Liver (tissue), 3 donors: Measurements from ENCODE around the gene EPS8.

Experiments
- RAD21 ChIP-seq, 2 donors: IDR thresholded peaks; 2 replicates each; pipeline ENCODE4 v1.6.1; 2016; ENCODE audit warnings: antibody characterized with exemption in 2 of 2, mild to moderate bottlenecking in 2 of 2
- TAF1 ChIP-seq: conservative IDR thresholded peaks from 2 replicates; pipeline ENCODE4 v1.6.1; 2016; ENCODE audit warnings: antibody characterized with exemption, mild to moderate bottlenecking
- YY1 ChIP-seq: IDR thresholded peaks from 2 replicates; pipeline ENCODE4 v1.6.1; 2016; ENCODE audit warnings: antibody characterized with exemption, mild to moderate bottlenecking
- TF ChIP-seq, protein P1 (sequence below): fragments of 150-350 bp; IDR thresholded peaks from 2 replicates; pipeline ENCODE4 v1.5.1; 2017; ENCODE audit warnings: improper control_type of control experiment, low read depth, low read length; ENCODE audit not compliant: missing input control
- TF ChIP-seq, protein P2 (sequence below): IDR thresholded peaks from 2 replicates; pipeline ENCODE4 v1.6.1; 2016; ENCODE audit warnings: antibody characterized with exemption
- donor health status: healthy.
- donor health status: healthy.

GRCh38 chr12:15794836-15795235, 5.6 kb upstream of the EPS8 start:
- TF ChIP-seq, protein P1, sequence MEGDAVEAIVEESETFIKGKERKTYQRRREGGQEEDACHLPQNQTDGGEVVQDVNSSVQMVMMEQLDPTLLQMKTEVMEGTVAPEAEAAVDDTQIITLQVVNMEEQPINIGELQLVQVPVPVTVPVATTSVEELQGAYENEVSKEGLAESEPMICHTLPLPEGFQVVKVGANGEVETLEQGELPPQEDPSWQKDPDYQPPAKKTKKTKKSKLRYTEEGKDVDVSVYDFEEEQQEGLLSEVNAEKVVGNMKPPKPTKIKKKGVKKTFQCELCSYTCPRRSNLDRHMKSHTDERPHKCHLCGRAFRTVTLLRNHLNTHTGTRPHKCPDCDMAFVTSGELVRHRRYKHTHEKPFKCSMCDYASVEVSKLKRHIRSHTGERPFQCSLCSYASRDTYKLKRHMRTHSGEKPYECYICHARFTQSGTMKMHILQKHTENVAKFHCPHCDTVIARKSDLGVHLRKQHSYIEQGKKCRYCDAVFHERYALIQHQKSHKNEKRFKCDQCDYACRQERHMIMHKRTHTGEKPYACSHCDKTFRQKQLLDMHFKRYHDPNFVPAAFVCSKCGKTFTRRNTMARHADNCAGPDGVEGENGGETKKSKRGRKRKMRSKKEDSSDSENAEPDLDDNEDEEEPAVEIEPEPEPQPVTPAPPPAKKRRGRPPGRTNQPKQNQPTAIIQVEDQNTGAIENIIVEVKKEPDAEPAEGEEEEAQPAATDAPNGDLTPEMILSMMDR, result no peak
- TF ChIP-seq, protein P2, sequence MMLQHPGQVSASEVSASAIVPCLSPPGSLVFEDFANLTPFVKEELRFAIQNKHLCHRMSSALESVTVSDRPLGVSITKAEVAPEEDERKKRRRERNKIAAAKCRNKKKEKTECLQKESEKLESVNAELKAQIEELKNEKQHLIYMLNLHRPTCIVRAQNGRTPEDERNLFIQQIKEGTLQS, result no peak
- no peak for TF ChIP-seq RAD21 (IDR thresholded peaks at IDR 0.05)
- TF ChIP-seq TAF1, result no peak
- no peak for TF ChIP-seq YY1
